A549 treated with CpdA at 1 μM for 4 hours (cell line): Measurements from ENCODE around the gene ADGRA3. TPM values are rescaled to one million over a fixed set of nuclear protein-coding genes. Genes with fewer than 3 reads are reported as not detected.

Experiments used
- total RNA-seq: library from RNA; stranded (reverse); fragments of 200-300 nt; extraction: Qiagen RNA extraction; gene quantifications from 5 replicates; pipeline ENCODE4 v1.2.3, GENCODE V29; 2022; ENCODE audit warnings: low read depth

Gene ADGRA3, protein sequence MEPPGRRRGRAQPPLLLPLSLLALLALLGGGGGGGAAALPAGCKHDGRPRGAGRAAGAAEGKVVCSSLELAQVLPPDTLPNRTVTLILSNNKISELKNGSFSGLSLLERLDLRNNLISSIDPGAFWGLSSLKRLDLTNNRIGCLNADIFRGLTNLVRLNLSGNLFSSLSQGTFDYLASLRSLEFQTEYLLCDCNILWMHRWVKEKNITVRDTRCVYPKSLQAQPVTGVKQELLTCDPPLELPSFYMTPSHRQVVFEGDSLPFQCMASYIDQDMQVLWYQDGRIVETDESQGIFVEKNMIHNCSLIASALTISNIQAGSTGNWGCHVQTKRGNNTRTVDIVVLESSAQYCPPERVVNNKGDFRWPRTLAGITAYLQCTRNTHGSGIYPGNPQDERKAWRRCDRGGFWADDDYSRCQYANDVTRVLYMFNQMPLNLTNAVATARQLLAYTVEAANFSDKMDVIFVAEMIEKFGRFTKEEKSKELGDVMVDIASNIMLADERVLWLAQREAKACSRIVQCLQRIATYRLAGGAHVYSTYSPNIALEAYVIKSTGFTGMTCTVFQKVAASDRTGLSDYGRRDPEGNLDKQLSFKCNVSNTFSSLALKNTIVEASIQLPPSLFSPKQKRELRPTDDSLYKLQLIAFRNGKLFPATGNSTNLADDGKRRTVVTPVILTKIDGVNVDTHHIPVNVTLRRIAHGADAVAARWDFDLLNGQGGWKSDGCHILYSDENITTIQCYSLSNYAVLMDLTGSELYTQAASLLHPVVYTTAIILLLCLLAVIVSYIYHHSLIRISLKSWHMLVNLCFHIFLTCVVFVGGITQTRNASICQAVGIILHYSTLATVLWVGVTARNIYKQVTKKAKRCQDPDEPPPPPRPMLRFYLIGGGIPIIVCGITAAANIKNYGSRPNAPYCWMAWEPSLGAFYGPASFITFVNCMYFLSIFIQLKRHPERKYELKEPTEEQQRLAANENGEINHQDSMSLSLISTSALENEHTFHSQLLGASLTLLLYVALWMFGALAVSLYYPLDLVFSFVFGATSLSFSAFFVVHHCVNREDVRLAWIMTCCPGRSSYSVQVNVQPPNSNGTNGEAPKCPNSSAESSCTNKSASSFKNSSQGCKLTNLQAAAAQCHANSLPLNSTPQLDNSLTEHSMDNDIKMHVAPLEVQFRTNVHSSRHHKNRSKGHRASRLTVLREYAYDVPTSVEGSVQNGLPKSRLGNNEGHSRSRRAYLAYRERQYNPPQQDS (N-terminal part only)
- total RNA-seq: 19.4 to 26.9 TPM (median 25.1 TPM) in 5 replicates

GRCh38 chr4:22515888-22516541, at the start of gene ADGRA3:
ADGRA3 (minus strand) TSS chr4:22516066; CDS start chr4:22515784, 282 bp downstream.

Other genes with a start within 250 kb of the ADGRA3 start
- not detected in 5 replicates for gene GBA3, start 176.9 kb upstream of the ADGRA3 start, total RNA-seq